GM23248 (cell line): ENCODE results near the gene TNFRSF19.

Source experiments
- EZH2 ChIP-seq: fragments of 200-600 bp; sonication (generic); IDR thresholded peaks from 2 replicates; pipeline ENCODE4 v1.6.1; 2018; ENCODE audit warnings: antibody characterized with exemption, mild to moderate bottlenecking; ENCODE audit not compliant: insufficient read depth, poor library complexity, severe bottlenecking
- EZH2phosphoT487 ChIP-seq: fragments of 200-600 bp; sonication (generic); IDR thresholded peaks from 2 replicates; pipeline ENCODE4 v1.6.1; 2018; ENCODE audit warnings: antibody characterized with exemption, moderate library complexity, mild to moderate bottlenecking, low read depth; ENCODE audit not compliant: insufficient read depth

DNA sequence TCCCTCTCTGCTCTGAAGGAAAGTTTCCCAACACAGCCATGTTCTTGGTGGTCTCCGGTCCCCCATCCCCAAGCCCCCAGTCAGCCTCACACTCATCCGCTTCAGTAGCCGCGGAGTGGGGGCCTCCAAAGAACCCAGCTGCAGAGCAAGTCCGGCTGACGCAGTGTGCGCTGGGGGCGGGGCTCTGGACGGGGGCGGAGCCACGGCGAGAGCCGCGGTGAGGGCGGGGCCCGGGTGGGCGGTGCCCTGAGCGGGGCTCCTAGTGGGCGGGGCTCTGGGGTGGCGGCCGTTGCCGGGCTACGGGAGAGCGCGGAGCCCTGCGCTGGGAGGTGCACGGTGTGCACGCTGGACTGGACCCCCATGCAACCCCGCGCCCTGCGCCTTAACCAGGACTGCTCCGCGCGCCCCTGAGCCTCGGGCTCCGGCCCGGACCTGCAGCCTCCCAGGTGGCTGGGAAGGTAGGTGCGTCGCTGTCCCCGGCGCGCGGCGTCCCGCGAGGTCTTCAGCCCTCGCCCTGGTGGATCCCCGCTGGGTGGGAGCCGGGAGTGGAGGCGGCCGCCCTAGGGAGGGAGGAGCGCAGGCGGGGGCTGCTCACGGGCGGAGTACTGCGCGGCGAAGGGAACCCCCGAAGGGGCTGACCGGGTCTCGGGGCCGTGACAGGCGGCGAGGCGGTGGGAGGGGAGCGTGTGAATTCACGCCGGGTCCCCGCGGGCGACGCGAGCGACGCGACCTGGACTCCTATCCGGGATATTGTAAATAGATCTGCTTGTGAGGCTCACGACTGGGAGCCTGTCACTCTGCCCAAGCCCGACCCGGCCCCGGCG is 9.1 kb downstream of the TNFRSF19 start:
- TF ChIP-seq EZH2 (no peak), EZH2phosphoT487 (no peak)
